ENCODE measurements around the gene RAC3. TPM values are rescaled to one million over a fixed set of nuclear protein-coding genes. Genes with fewer than 3 reads are reported as not detected.

The RAC3 gene
- total and polyA plus RNA-seq, 2 of the 8 experiments (the other 6 are each of a cell fraction or from before 2014, with no cell fraction given), result 177 to 299 TPM

DNA sequence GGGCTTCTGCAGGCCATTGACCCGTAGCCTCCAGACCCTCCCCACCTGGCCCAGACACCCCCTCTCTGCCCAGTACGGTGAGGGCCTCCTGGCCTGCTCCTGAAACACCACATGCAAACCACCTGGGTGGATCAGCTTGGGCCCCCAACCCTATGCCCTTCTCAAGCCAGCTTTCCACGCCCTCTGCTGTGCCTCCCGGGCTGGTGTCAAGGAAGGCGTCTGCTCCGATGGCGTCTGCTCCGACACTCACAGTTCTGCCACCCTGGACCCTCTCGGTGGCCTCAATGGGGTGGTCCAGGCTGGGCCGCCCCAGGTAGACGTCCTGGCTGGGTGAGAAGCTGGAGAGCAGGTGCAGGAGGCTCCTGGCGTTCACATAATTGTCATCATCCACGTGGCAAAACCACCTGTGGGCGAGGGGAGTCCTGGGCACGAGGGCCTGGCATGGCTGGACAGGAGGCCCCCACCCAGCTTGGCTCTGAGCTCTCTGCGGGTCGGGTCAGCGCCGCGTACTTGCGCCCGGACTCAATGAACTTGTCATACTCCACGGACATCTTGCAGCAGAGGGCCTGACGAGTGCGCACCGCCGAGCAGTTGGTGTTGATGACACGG is 18.8 kb downstream of the RAC3 start:
- Histone ChIP-seq H3K4me3 (ENCODE audit: extremely low read depth in 1 of 4, insufficient read depth in 2 of 4, low read depth in 3 of 4, low read length in 4 of 4) (peak overlapping the region; percentile 45 to 87 (median 76); a peak in 6 of 8 replicates), H3K23me2 (ENCODE audit: low read depth, low read length) (peaks cover 6% of the 10 kb centered on the region; the same call in 1 of the 2 replicates), H3K18ac (ENCODE audit: extremely low read depth, low read length) (no peak overlapping the region), H3K9me3 (ENCODE audit: insufficient read depth in 2 of 2, low read depth in 1 of 2, low read length in 1 of 2) (no peaks in the 10 kb centered on the region), H3K79me2 (ENCODE audit: control insufficient read depth in 1 of 2, insufficient read depth in 2 of 2, low read length in 2 of 2) (peaks cover 0 to 12% of the 10 kb centered on the region in 2 experiments; a peak in 1 of 4 replicates), H2BK120ac (replicated peaks; ENCODE audit: low read depth, low read length) (no peak overlapping the region), H2BK15ac (ENCODE audit: low read length) (no peak overlapping the region), H2BK5ac (ENCODE audit: low read depth, low read length) (no peak overlapping the region), H3K4ac (replicated peaks; ENCODE audit: insufficient read length, low read depth, low read length) (no peak overlapping the region), H3K4me2 (ENCODE audit: insufficient read depth in 1 of 2, low read depth in 2 of 2, low read length in 2 of 2) (peak overlapping the region; percentile 68 to 69), H2BK12ac (ENCODE audit: low read depth, low read length) (peak overlapping the region; percentile 17; the same call in 1 of the 2 replicates), H3K36me3 (ENCODE audit: control insufficient read depth in 2 of 4, insufficient read depth in 4 of 4, low read length in 3 of 4) (peaks cover 5 to 21% (median 9%) of the 10 kb centered on the region in 4 experiments; a peak in 7 of 8 replicates), H3K27ac (ENCODE audit: low read depth, low read length) (no peak overlapping the region), H3K4me1 (replicated peaks in 1 of 4; ENCODE audit: control insufficient read depth in 3 of 4, insufficient read depth in 4 of 4, low read length in 3 of 4) (peaks cover 0 to 11% (median 6%) of the 10 kb centered on the region in 4 experiments; a peak in 5 of 7 replicates), H3K27me3 (replicated peaks in 1 of 4; ENCODE audit: control insufficient read depth in 3 of 4, extremely low read depth in 1 of 4, insufficient read depth in 3 of 4, low read length in 3 of 4) (no peaks in the 10 kb centered on the region; a peak in 1 of 7 replicates), H4K5ac (ENCODE audit: insufficient read length, low read depth, low read length) (no peak overlapping the region), H3K56ac (replicated peaks; ENCODE audit: insufficient read length, low read depth, low read length) (no peak overlapping the region), H2AFZ (ENCODE audit: low read length) (no peak overlapping the region), H4K20me1 (replicated peaks in 1 of 2; ENCODE audit: control insufficient read depth in 1 of 2, insufficient read depth in 2 of 2, low read length in 2 of 2) (peaks cover 4 to 9% of the 10 kb centered on the region in 2 experiments), H3K9ac (replicated peaks in 1 of 4; ENCODE audit: extremely low read depth in 1 of 4, low read depth in 3 of 4, low read length in 3 of 4) (peak overlapping the region in 2 of 4 experiments; percentile 38 to 54; a peak in 3 of 7 replicates), H3K14ac (ENCODE audit: insufficient read length) (no peak overlapping the region), H3K79me1 (ENCODE audit: low read depth, low read length) (peaks cover 6% of the 10 kb centered on the region; the same call in 1 of the 2 replicates), H4K8ac (ENCODE audit: extremely low read depth, insufficient read depth, low read length) (peak overlapping the region; percentile 68; the same call in 1 of the 2 replicates), H2BK20ac (ENCODE audit: low read length) (no peak overlapping the region), H3K23ac (ENCODE audit: insufficient read length) (no peak overlapping the region), H4K91ac (replicated peaks; ENCODE audit: insufficient read length, low read length) (peak overlapping the region; percentile 25), H2AK5ac (ENCODE audit: low read depth, low read length) (no peak overlapping the region)
- CTCF ChIA-PET (ENCODE audit: partially characterized antibody), result interaction anchor here (0.8 to 1.7 kb wide), 6 partner anchors 9 to 26 kb away, joined by 3 to 6 read pairs (median 3); partner anchors contain the start of gene RAC3
- FAIRE-seq (no peak), DNase-seq (ENCODE audit: low read depth in 1 of 2, low spot score in 2 of 2) (no peak)
- 92% methylated on average over 27 of the region's 28 CpGs; no CpG with 5 or more reads in 1 of the 2 experiments for WGBS, 2 experiments (ENCODE audit: extremely low coverage in 1 of 2, insufficient coverage in 1 of 2, insufficient read length in 1 of 2, insufficient replicate concordance in 2 of 2, low coverage in 1 of 2, low lambda C conversion rate in 2 of 2, missing lambda C conversion rate in 1 of 2)
- POLR2A ChIA-PET (ENCODE audit: partially characterized antibody), result interaction anchor here (1.0 to 13.2 kb wide), 7 partner anchors 9 to 347 kb away, joined by 3 to 161 read pairs (median 5); partner anchors contain the start of genes CENPX, DUS1L, LRRC45 and MRPL12
- TF ChIP-seq TCF12 (IDR thresholded peaks at IDR 0.05; ENCODE audit: low read depth, low read length) (no peak), RBBP5 (IDR thresholded peaks at IDR 0.05; ENCODE audit: borderline replicate concordance, low read depth, low read length) (no peak), POU5F1 (IDR thresholded peaks at IDR 0.05; ENCODE audit: low read depth, low read length) (no peak), CBX5 (IDR thresholded peaks at IDR 0.05; ENCODE audit: low read depth, low read length) (no peak), CHD2 (IDR thresholded peaks at IDR 0.05; ENCODE audit: low read length) (no peak), YY1 (IDR thresholded peaks at IDR 0.05; ENCODE audit: low read depth, low read length) (no peak), SUZ12 (IDR thresholded peaks at IDR 0.05; ENCODE audit: low read length) (no peak), SP4 (IDR thresholded peaks at IDR 0.05; ENCODE audit: low read length) (no peak), TAF7 (optimal IDR thresholded peaks at IDR 0.05; ENCODE audit: borderline replicate concordance, low read depth, low read length) (no peak)

Measured in H1 (cell line).